H1 (cell line): Measurements from ENCODE around the gene SLC31A2. TPM values are rescaled to one million over a fixed set of nuclear protein-coding genes. Genes with fewer than 3 reads are reported as not detected.

Experiments
- CTCF ChIA-PET: fragments of 300-600 bp; sonication (Branson Sonifier 250); formaldehyde crosslinking; loops from one replicate; lab custom pipeline; 2021; ENCODE audit not compliant: partially characterized antibody; lab: Charles Lee
- POLR2A ChIA-PET: fragments of 300-600 bp; sonication (Branson Sonifier 250); formaldehyde crosslinking; loops from one replicate; lab custom pipeline; 2021; ENCODE audit warnings: inconsistent platforms; ENCODE audit not compliant: partially characterized antibody; lab: Charles Lee
- DNase-seq, 2 experiments: peaks; one replicate each; pipeline versions ENCODE4 v3.0.0 to v3.0.0-alpha.2; 2010 to 2022; ENCODE audit warnings: low spot score in 2 of 2, low read depth in 1 of 2, mixed read lengths in 1 of 2
- FAIRE-seq: peaks from 2 replicates; lab custom pipeline; 2011; peaks lifted over from hg19 to GRCh38; lab: Jason Lieb, UNC
- H2AFZ ChIP-seq: 2 replicates; pipeline ENCODE4 v1.8.1; 2012; ENCODE audit warnings: low read length, inconsistent platforms
- H2AK5ac ChIP-seq: 2 replicates; pipeline ENCODE4 v1.6.1; 2013; ENCODE audit warnings: low read depth, low read length
- H2BK120ac ChIP-seq: replicated peaks from 2 replicates; pipeline ENCODE3; 2013; ENCODE audit warnings: low read depth, low read length, inconsistent platforms
- H2BK12ac ChIP-seq: 2 replicates; pipeline ENCODE4 v1.6.1; 2013; ENCODE audit warnings: low read depth, low read length
- H2BK15ac ChIP-seq: 2 replicates; pipeline ENCODE4 v1.6.1; 2013; ENCODE audit warnings: low read length
- H2BK20ac ChIP-seq: 2 replicates; pipeline ENCODE4 v1.6.1; 2013; ENCODE audit warnings: low read length
- H2BK5ac ChIP-seq: 2 replicates; pipeline ENCODE4 v1.6.1; 2013; ENCODE audit warnings: low read depth, low read length
- H3K14ac ChIP-seq: 2 replicates; pipeline ENCODE4 v1.6.1; 2013; ENCODE audit warnings: inconsistent platforms; ENCODE audit not compliant: insufficient read length
- H3K18ac ChIP-seq: 2 replicates; pipeline ENCODE4 v1.6.1; 2013; ENCODE audit warnings: low read length; ENCODE audit errors: extremely low read depth
- H3K23ac ChIP-seq: 2 replicates; pipeline ENCODE4 v1.6.1; 2013; ENCODE audit warnings: inconsistent platforms; ENCODE audit not compliant: insufficient read length
- H3K23me2 ChIP-seq: 2 replicates; pipeline ENCODE4 v1.6.1; 2013; ENCODE audit warnings: low read depth, low read length
- H3K27ac ChIP-seq: 2 replicates; pipeline ENCODE4 v1.6.1; 2011; ENCODE audit warnings: low read depth, low read length, inconsistent platforms
- H3K27me3 ChIP-seq, 4 experiments: replicated peaks in 1 of 4; 1 replicate in 1 of 4; 2 replicates in 3 of 4; pipeline versions ENCODE4 v1.6.1 to v1.8.1; 2011 to 2013; ENCODE audit warnings: low read length in 3 of 4, mild to moderate bottlenecking in 3 of 4, inconsistent platforms in 2 of 4, mixed read lengths in 2 of 4, moderate library complexity in 1 of 4; ENCODE audit not compliant: control insufficient read depth in 3 of 4, insufficient read depth in 3 of 4; ENCODE audit errors: extremely low read depth in 1 of 4
- H3K36me3 ChIP-seq, 4 experiments: 2 replicates each; pipeline versions ENCODE4 v1.6.1 to v1.8.1; 2011 to 2013; ENCODE audit warnings: mild to moderate bottlenecking in 4 of 4, low read length in 3 of 4, moderate library complexity in 2 of 4, control low read depth in 1 of 4, inconsistent platforms in 1 of 4; ENCODE audit not compliant: insufficient read depth in 4 of 4, control insufficient read depth in 2 of 4
- H3K4ac ChIP-seq: replicated peaks from 2 replicates; pipeline ENCODE3; 2013; ENCODE audit warnings: low read length, low read depth, mixed read lengths, inconsistent platforms; ENCODE audit not compliant: insufficient read length
- H3K4me1 ChIP-seq, 4 experiments: replicated peaks in 1 of 4; 1 replicate in 1 of 4; 2 replicates in 3 of 4; pipeline versions ENCODE4 v1.6.1 to v1.8.1; 2011 to 2013; ENCODE audit warnings: low read length in 3 of 4, inconsistent platforms in 2 of 4, mixed read lengths in 1 of 4; ENCODE audit not compliant: insufficient read depth in 4 of 4, control insufficient read depth in 3 of 4
- H3K4me2 ChIP-seq, 2 experiments: 2 replicates each; pipeline versions ENCODE4 v1.6.1 to v1.8.1; 2011 to 2013; ENCODE audit warnings: low read depth in 2 of 2, low read length in 2 of 2, control low read depth in 1 of 2, inconsistent platforms in 1 of 2, mild to moderate bottlenecking in 1 of 2; ENCODE audit not compliant: insufficient read depth in 1 of 2
- H3K4me3 ChIP-seq, 4 experiments: fragments of 200-600, 300-600 bp in 1 of 4; sonication (generic), shearing (Covaris generic), sonication (Bioruptor Twin) in 1 of 4; 2 replicates each; pipeline versions ENCODE4 v1.5.1 to v1.8.1; 2011 to 2016; ENCODE audit warnings: low read length in 4 of 4, low read depth in 3 of 4, control low read depth in 2 of 4, inconsistent platforms in 2 of 4, mild to moderate bottlenecking in 2 of 4, mixed read lengths in 1 of 4, moderate library complexity in 1 of 4; ENCODE audit not compliant: insufficient read depth in 2 of 4; ENCODE audit errors: extremely low read depth in 1 of 4
- H3K56ac ChIP-seq: replicated peaks from 2 replicates; pipeline ENCODE3; 2013; ENCODE audit warnings: low read depth, mild to moderate bottlenecking, mixed read lengths, low read length, inconsistent platforms; ENCODE audit not compliant: insufficient read length
- H3K79me1 ChIP-seq: 2 replicates; pipeline ENCODE4 v1.6.1; 2013; ENCODE audit warnings: low read depth, low read length, control low read depth
- H3K79me2 ChIP-seq, 2 experiments: 2 replicates each; pipeline versions ENCODE4 v1.6.1 to v1.8.1; 2012 to 2013; ENCODE audit warnings: low read length in 2 of 2, mild to moderate bottlenecking in 2 of 2, inconsistent platforms in 1 of 2; ENCODE audit not compliant: insufficient read depth in 2 of 2, control insufficient read depth in 1 of 2
- H3K9ac ChIP-seq, 4 experiments: replicated peaks in 1 of 4; 1 replicate in 1 of 4; 2 replicates in 3 of 4; pipeline versions ENCODE4 v1.6.1 to v1.8.1; 2011 to 2013; ENCODE audit warnings: low read depth in 3 of 4, low read length in 3 of 4, control low read depth in 2 of 4, mild to moderate bottlenecking in 2 of 4, moderate library complexity in 2 of 4, inconsistent platforms in 1 of 4; ENCODE audit errors: extremely low read depth in 1 of 4
- H3K9me3 ChIP-seq, 2 experiments: 2 replicates each; pipeline versions ENCODE4 v1.6.1 to v1.8.1; 2012 to 2013; ENCODE audit warnings: mild to moderate bottlenecking in 2 of 2, moderate library complexity in 2 of 2, control low read depth in 1 of 2, inconsistent platforms in 1 of 2, low read depth in 1 of 2, low read length in 1 of 2, mixed read lengths in 1 of 2; ENCODE audit not compliant: insufficient read depth in 2 of 2
- H4K20me1 ChIP-seq, 2 experiments: replicated peaks in 1 of 2; 2 replicates each; pipeline versions ENCODE3 to v1.8.1; 2011 to 2013; ENCODE audit warnings: inconsistent platforms in 2 of 2, low read length in 2 of 2, mild to moderate bottlenecking in 1 of 2; ENCODE audit not compliant: insufficient read depth in 2 of 2, control insufficient read depth in 1 of 2
- H4K5ac ChIP-seq: 2 replicates; pipeline ENCODE4 v1.6.1; 2013; ENCODE audit warnings: low read length, low read depth, mixed read lengths, inconsistent platforms; ENCODE audit not compliant: insufficient read length
- H4K8ac ChIP-seq: 2 replicates; pipeline ENCODE4 v1.8.0; 2013; ENCODE audit warnings: mild to moderate bottlenecking, moderate library complexity, low read length, inconsistent platforms; ENCODE audit not compliant: insufficient read depth; ENCODE audit errors: extremely low read depth
- H4K91ac ChIP-seq: replicated peaks from 2 replicates; pipeline ENCODE3; 2013; ENCODE audit warnings: low read length, mixed read lengths, inconsistent platforms; ENCODE audit not compliant: insufficient read length
- CBX5 ChIP-seq: fragments of 300-800, 300-1000 bp; sonication (generic); IDR thresholded peaks from 2 replicates; pipeline ENCODE4 v1.7.1; 2016; ENCODE audit warnings: antibody characterized with exemption, low read length, low read depth
- CBX8 ChIP-seq: fragments of 300-800, 300-1000 bp; sonication (generic); IDR thresholded peaks from 2 replicates; pipeline ENCODE4 v1.7.1; 2016; ENCODE audit warnings: low read depth, low read length, borderline replicate concordance
- CTBP2 ChIP-seq: IDR thresholded peaks from 2 replicates; pipeline ENCODE4 v1.7.0; 2011; ENCODE audit warnings: borderline replicate concordance, mild to moderate bottlenecking, moderate library complexity, mixed read lengths, low read length; ENCODE audit not compliant: insufficient read depth, insufficient read length
- GTF2F1 ChIP-seq: IDR thresholded peaks from 2 replicates; pipeline ENCODE4 v1.6.1; 2012; ENCODE audit warnings: low read depth, low read length, improper control_type of control experiment, borderline replicate concordance
- HDAC2 ChIP-seq, 2 experiments: fragments of 300-600 bp in 1 of 2; sonication (generic) in 1 of 2; IDR thresholded peaks; 2 replicates each; pipeline ENCODE4 v1.6.1; 2011 to 2012; ENCODE audit warnings: low read depth in 2 of 2, low read length in 2 of 2, mild to moderate bottlenecking in 2 of 2, moderate library complexity in 2 of 2, borderline replicate concordance in 1 of 2, inconsistent platforms in 1 of 2
- KDM1A ChIP-seq: fragments of 200-600, 300-600 bp; sonication (generic); IDR thresholded peaks from 2 replicates; pipeline ENCODE4 v1.7.1; 2016; ENCODE audit warnings: mild to moderate bottlenecking, low read length, borderline replicate concordance
- KDM5A ChIP-seq: fragments of 200-600 bp; IDR thresholded peaks from 2 replicates; pipeline ENCODE4 v1.7.1; 2012; ENCODE audit warnings: mild to moderate bottlenecking, low read length, inconsistent platforms, mixed read lengths
- RBBP5 ChIP-seq: IDR thresholded peaks from 2 replicates; pipeline ENCODE4 v1.7.1; 2012; ENCODE audit warnings: low read depth, mild to moderate bottlenecking, inconsistent platforms, low read length, moderate library complexity, borderline replicate concordance
- RNF2 ChIP-seq: fragments of 200-900, 300-1000 bp; sonication (generic); IDR thresholded peaks from 2 replicates; pipeline ENCODE4 v1.7.1; 2016; ENCODE audit warnings: borderline replicate concordance, low read depth, mild to moderate bottlenecking, antibody characterized with exemption, low read length; ENCODE audit not compliant: poor library complexity, severe bottlenecking; ENCODE audit errors: missing control alignments
- SIRT6 ChIP-seq: IDR thresholded peaks from one replicate; pipeline ENCODE4 v1.7.1; 2012; ENCODE audit warnings: low read length, inconsistent platforms
- SRF ChIP-seq: IDR thresholded peaks from 2 replicates; pipeline ENCODE4 v1.6.1; 2011; ENCODE audit warnings: mild to moderate bottlenecking, low read depth, low read length, moderate library complexity
- ZNF274 ChIP-seq: IDR thresholded peaks from 2 replicates; pipeline ENCODE4 v1.7.0; 2012; ENCODE audit warnings: low read length, borderline replicate concordance; ENCODE audit errors: extremely low read depth
- WGBS, 2 experiments: shearing (Covaris generic) in 1 of 2; methylation state at CpG; one replicate each; pipeline versions ENCODE4 v1.1.6 to v1.1.7; 2013 to 2015; ENCODE audit warnings: low lambda C conversion rate in 2 of 2, mixed read lengths in 2 of 2, inconsistent platforms in 1 of 2, low coverage in 1 of 2, missing lambda C conversion rate in 1 of 2; ENCODE audit not compliant: insufficient replicate concordance in 2 of 2, insufficient coverage in 1 of 2, insufficient read length in 1 of 2; ENCODE audit errors: extremely low coverage in 1 of 2, missing lambda C conversion rate in 1 of 2; 5-methylcytosine and 5-hydroxymethylcytosine counted together
- polyA plus RNA-seq, 7 experiments: library from polyadenylated mRNA; depleted of rRNA in 3 of 7; stranded (reverse) in 5 of 7; unstranded in 2 of 7; fragments of >200 nt in 5 of 7; fragments of 200-250 nt in 2 of 7; gene quantifications; 1 replicate in 5 of 7; 2 replicates in 1 of 7; 4 replicates in 1 of 7; pipeline versions ENCODE4 v1.2.1 to v1.2.3, GENCODE V29; 2011 to 2013; ENCODE audit warnings: missing spikeins in 2 of 7, mixed read lengths in 2 of 7
- total RNA-seq: library from RNA; stranded (reverse); fragmentation: NEBNext Ultra II Directional; extraction: Animal tissue kit (Norgen Biotek cat#: 25700); gene quantifications from 2 replicates; pipeline ENCODE4 v1.2.1, GENCODE V29; 2021

SLC31A2 gene
- total and polyA plus RNA-seq, 2 of the 8 experiments (the other 6 are each of a cell fraction or from before 2014, with no cell fraction given), result 2.0 to 2.9 TPM

DNA sequence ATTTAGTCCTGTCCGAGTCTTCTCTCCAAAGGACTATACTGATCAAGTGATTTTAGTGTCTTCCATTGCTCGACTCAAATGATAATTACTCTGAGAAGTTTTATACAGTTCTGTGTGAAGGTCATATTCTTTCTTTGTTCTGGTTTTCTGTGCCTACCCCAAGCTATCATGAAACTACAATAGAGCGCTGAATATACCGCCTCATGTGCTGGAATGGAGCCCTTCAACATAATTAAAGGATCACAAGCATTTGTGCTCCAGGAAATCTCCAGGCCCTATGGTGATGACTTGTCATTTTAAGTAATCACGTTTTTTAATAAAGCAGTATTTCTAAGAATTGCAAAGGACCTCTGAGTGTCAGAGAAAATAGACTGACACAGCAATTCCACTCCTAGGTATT is 10.9 kb upstream of the SLC31A2 start:
- no peak overlapping the region for H2BK12ac ChIP-seq
- peaks cover 0 to 2% (median 0%) of the 10 kb centered on the region in 4 experiments; a peak in 1 of 7 replicates for H3K27me3 ChIP-seq
- no peak overlapping the region for H3K9ac ChIP-seq
- no peaks in the 10 kb centered on the region for H3K23me2 ChIP-seq
- FAIRE-seq (no peak), DNase-seq (no peak)
- H3K79me2 ChIP-seq, result no peaks in the 10 kb centered on the region
- WGBS, 2 experiments, result 86% methylated on average over 5 of the region's 5 CpGs; no CpG with 5 or more reads in 1 of the 2 experiments
- H2AK5ac ChIP-seq, result no peak overlapping the region
- no peaks in the 10 kb centered on the region for H3K79me1 ChIP-seq
- H3K23ac ChIP-seq, result no peak overlapping the region
- no peak overlapping the region for H3K4ac ChIP-seq
- no peaks in the 10 kb centered on the region for H4K20me1 ChIP-seq
- POLR2A ChIA-PET, result no interaction called here
- no peak overlapping the region for H3K18ac ChIP-seq
- H3K4me1 ChIP-seq, result no peaks in the 10 kb centered on the region
- no peak overlapping the region for H2BK120ac ChIP-seq
- H2BK20ac ChIP-seq, result no peak overlapping the region
- no peak overlapping the region for H3K56ac ChIP-seq
- no peak overlapping the region for H4K5ac ChIP-seq
- no peak overlapping the region for H2BK15ac ChIP-seq
- no peak overlapping the region for H3K27ac ChIP-seq
- no peaks in the 10 kb centered on the region for H3K36me3 ChIP-seq
- H4K91ac ChIP-seq, result no peak overlapping the region
- CTCF ChIA-PET, result interaction anchor here (0.5 to 0.8 kb wide), 4 partner anchors 9 to 1034 kb away, joined by 3 read pairs; partner anchors contain the start of genes FKBP15 and SLC31A1
- no peaks in the 10 kb centered on the region for H3K9me3 ChIP-seq
- no peak overlapping the region for H2BK5ac ChIP-seq
- no peak overlapping the region for H3K4me2 ChIP-seq
- H4K8ac ChIP-seq, result no peak overlapping the region
- TF ChIP-seq RBBP5 (no peak), HDAC2 (IDR thresholded peaks at IDR 0.05; ENCODE audit: borderline replicate concordance in 1 of 2, low read depth in 2 of 2, low read length in 2 of 2) (no peak), ZNF274 (no peak), CTBP2 (no peak), KDM1A (no peak), CBX8 (no peak), GTF2F1 (no peak), CBX5 (no peak), RNF2 (no peak), SRF (no peak), KDM5A (no peak), SIRT6 (no peak)
- no peak overlapping the region for H3K14ac ChIP-seq
- H2AFZ ChIP-seq, result no peak overlapping the region
- no peak overlapping the region for H3K4me3 ChIP-seq
